Psoas muscle (tissue), 8 donors: ENCODE results near the gene TOM1L2. TPM values are rescaled to one million over a fixed set of nuclear protein-coding genes. Genes with fewer than 3 reads are reported as not detected.

Experiments used
- ATAC-seq, 4 donors: fragments of 200-7000 bp; cut with Tn5 transposase; one replicate each; pipeline ENCODE4 v1.9.1; 2020; ENCODE audit warnings: moderate library complexity in 3 of 4, mild to moderate bottlenecking in 2 of 4
- DNase-seq, 2 donors: peaks; one replicate each; pipeline ENCODE4 v3.0.0-alpha.2; 2020
- H3K27ac ChIP-seq: fragments of 200-600 bp; one replicate; pipeline ENCODE4 v1.8.0; 2022
- H3K27me3 ChIP-seq, 3 donors: fragments of 200-600 bp in 1 of 3; one replicate each; pipeline versions ENCODE4 v1.6.1 to v1.8.0; 2013 to 2022; ENCODE audit warnings: low read length in 2 of 3, mild to moderate bottlenecking in 2 of 3, moderate library complexity in 1 of 3; ENCODE audit not compliant: insufficient read depth in 3 of 3
- H3K36me3 ChIP-seq, 2 donors: fragments of 200-600 bp in 1 of 2; one replicate each; pipeline versions ENCODE4 v1.6.1 to v1.8.0; 2013 to 2022; ENCODE audit warnings: low read depth in 1 of 2, mild to moderate bottlenecking in 1 of 2, moderate library complexity in 1 of 2; ENCODE audit not compliant: insufficient read depth in 1 of 2
- H3K4me1 ChIP-seq: fragments of 200-600 bp; one replicate; pipeline ENCODE4 v1.8.0; 2022
- H3K4me3 ChIP-seq: fragments of 200-600 bp; one replicate; pipeline ENCODE4 v1.8.0; 2022; ENCODE audit warnings: mild to moderate bottlenecking
- H3K9me3 ChIP-seq: fragments of 200-600 bp; one replicate; pipeline ENCODE4 v1.8.0; 2022
- CTCF ChIP-seq: fragments of 200-600 bp; IDR thresholded peaks from one replicate; pipeline ENCODE4 v1.8.0; 2022; ENCODE audit warnings: antibody characterized with exemption
- WGBS, 3 donors: extraction: QIAGEN DNeasy Blood & Tissue Kit; methylation state at CpG; one replicate each; pipeline versions ENCODE4 v1.1.6 to v1.1.7; 2013; 5-methylcytosine and 5-hydroxymethylcytosine counted together
- intact Hi-C, 2 donors: fragments of 100-400 bp; cut with DNase I; formaldehyde crosslinking; loops; one replicate each; pipeline versions ENCODE4 v1.11.0 to v1.14.2; 2022
- polyA plus RNA-seq, 3 donors: library from polyadenylated mRNA; stranded (reverse); fragments of 200-250 nt; gene quantifications; one replicate each; pipeline ENCODE4 v1.2.3, GENCODE V29; 2013
- total RNA-seq, 4 donors: library from RNA; stranded (reverse); fragmentation: NEBNext Ultra II Directional in 2 of 4; extraction: Animal tissue kit (Norgen Biotek cat#: 25700) in 2 of 4; gene quantifications; one replicate each; pipeline versions ENCODE4 v1.2.1 to v1.2.4, GENCODE V29; 2021 to 2023
- donor health status: healthy with polysubstance abuse.
- donor health status: DM: no; HTN: no; CAD: no; lungs with moderate emphysema.
- donor health status: Bipolar disorder and iron deficiency.
- donor health status: healthy.
- donor health status: DM: yes; HTN: yes; CAD: no.
- donor health status: DM: no; HTN: no; CAD: no.
- donor health status: DM: no; HTN: no; CAD: no.
- donor health status: DM: yes; HTN: yes; CAD: no.

Gene TOM1L2
- total and polyA plus RNA-seq, 7 donors, result 13.3 to 89.8 (median 72.0) TPM

DNA sequence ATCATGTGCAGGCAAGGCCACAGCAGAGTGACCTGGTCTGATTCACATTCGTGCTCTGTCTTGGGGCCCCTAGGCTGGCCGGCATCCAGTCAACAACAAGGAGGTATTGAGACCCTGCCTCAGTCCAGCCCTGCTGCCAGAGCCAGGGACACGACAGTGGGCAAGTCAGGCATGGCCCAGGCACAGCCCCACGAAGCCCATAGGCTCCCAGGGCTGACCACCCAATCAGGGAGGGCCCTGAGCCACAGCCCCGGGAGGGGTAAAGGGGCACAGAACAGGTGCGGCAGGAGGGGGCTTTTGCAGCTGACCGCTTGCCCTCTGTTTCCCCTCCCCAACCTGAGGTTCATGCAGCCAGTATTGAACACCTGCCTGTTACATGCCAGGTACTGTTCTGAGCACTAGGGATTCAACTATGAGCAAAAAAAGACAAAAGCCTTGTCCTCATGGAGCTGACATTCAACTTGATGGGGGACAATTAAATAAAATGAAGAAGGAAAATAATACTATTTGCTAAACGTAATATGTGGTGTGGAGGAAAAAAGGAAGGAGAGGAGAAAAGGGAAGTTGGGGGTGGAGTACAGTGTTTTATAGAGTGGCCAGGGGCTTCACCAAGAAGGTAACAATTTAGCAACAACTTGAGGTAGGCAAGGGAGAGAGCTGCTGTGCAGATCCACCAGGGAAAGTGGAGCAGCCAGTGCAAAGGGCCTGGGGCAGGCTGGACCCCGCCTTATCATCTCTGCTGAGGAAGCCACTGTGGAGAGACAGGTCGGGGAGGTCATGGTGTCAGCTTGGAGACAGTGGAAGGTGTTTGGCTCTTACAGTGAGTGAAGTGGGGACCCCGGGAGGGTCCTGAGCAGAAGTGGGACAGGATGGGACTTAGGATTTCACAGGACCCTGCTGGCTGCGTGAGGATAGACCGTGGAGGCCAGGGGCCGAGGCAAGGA, 6.6 kb upstream of the TOM1L2 start:
- TF ChIP-seq CTCF, result no peak
- 81 to 85% (median 83%) methylated on average over 14 of the region's 14 CpGs for WGBS, 3 donors
- ATAC-seq (no peak), DNase-seq (no peak)
- Histone ChIP-seq H3K27me3 (no peaks in the 10 kb centered on the region), H3K27ac (no peak overlapping the region), H3K36me3 (no peaks in the 10 kb centered on the region), H3K4me1 (no peaks in the 10 kb centered on the region), H3K9me3 (no peaks in the 10 kb centered on the region), H3K4me3 (no peak overlapping the region)
- intact Hi-C loops, result no loop called here

DNA sequence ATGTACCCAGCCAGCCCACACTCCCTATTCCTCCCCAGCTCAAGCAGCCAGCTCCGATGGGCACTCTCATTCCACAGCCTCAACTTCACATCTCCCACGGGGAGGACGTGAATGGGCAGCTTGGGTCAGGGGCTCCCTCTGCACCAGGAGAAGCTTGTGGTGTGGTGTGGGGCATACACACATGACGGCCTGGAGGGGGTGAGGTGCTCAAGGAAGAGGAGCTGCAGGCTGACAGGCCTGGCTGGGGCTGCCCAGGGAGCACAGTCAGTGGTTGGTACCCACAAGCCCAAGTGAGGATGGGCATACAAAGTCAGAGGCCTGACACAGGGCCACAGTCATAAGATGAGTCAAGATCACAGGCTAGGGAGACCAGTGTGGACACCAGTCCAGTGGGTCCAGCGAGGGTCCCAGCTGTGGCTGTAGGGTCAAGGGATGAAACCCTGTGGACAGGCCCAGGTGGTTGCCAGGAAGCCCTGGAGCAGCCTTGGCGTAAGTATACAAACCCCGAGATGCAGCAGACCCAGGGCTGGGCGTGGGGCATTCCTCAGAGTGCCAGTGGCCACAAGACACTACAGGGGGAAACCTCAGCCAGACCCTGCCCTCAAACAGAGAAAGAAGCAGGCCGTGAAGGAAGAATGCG, 4.9 kb upstream of the TOM1L2 start:
- TF ChIP-seq CTCF, result no peak
- no peaks in the 10 kb centered on the region for H3K27me3 ChIP-seq
- intact Hi-C loops, result no loop called here
- H3K27ac ChIP-seq, result no peak overlapping the region
- no peak overlapping the region for H3K4me3 ChIP-seq
- no peak for DNase-seq
- 86 to 89% (median 88%) methylated on average over 10 of the region's 10 CpGs for WGBS, 3 donors
- H3K4me1 ChIP-seq, result peaks cover 4% of the 10 kb centered on the region
- no peaks in the 10 kb centered on the region for H3K36me3 ChIP-seq
- H3K9me3 ChIP-seq, result no peaks in the 10 kb centered on the region
- no peak for ATAC-seq

DNA sequence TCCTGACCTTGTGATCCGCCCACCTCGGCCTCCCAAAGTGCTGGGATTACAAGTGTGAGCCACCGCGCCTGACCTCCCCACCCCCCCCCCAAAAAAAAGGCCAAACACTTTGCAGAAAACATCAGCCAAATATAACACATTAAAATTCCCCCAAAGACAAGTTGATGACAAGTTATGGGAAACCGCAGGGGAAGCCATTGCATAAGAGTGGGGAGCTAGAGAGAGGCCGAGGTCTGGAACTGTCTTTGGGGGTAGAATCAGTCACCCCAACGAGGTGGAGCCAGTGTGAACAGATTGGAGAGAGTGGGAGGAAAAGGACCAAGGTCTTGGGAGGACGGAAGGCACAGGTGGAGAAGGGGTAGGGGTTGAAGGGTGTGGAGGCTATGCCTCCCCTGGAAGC, 3.2 kb upstream of the TOM1L2 start:
- no peak overlapping the region for H3K27ac ChIP-seq
- intact Hi-C loops, result no loop called here

GRCh38 chr17:17972952-17973254, 703 bp upstream of the TOM1L2 start:
- WGBS, 3 donors, result 2 to 3% (median 2%) methylated on average over 13 of the region's 13 CpGs
- Histone ChIP-seq H3K9me3 (no peaks in the 10 kb centered on the region), H3K4me1 (peaks cover 26% of the 10 kb centered on the region), H3K27me3 (no peaks in the 10 kb centered on the region), H3K27ac (peak overlapping the region; percentile 54), H3K4me3 (peak overlapping the region; percentile 68), H3K36me3 (no peaks in the 10 kb centered on the region)
- TF ChIP-seq CTCF, result no peak
- DNase-seq (no peak), ATAC-seq (no peak)
- intact Hi-C loops, result loop anchor here in 1 of 2 donors (5.0 kb wide), 1 partner anchor 59 kb away; no protein-coding TSS in a partner anchor

More for the DNA sequence above, 3.2 kb upstream of the TOM1L2 start:
- WGBS, 3 donors, result 72 to 81% (median 77%) methylated on average over 8 of the region's 8 CpGs
- no peak for TF ChIP-seq CTCF
- no peak overlapping the region for H3K4me3 ChIP-seq
- no peak for ATAC-seq
- no peaks in the 10 kb centered on the region for H3K36me3 ChIP-seq
- no peak for DNase-seq
- no peaks in the 10 kb centered on the region for H3K9me3 ChIP-seq
- H3K4me1 ChIP-seq, result peaks cover 17% of the 10 kb centered on the region
- no peaks in the 10 kb centered on the region for H3K27me3 ChIP-seq
